GM20431 (cell line): ENCODE data around the gene PTGIS.

Experiments used
- in situ Hi-C: fragments of 300-500 bp; cut with MseI, MboI; formaldehyde crosslinking; loops from one replicate; pipeline ENCODE4 v1.15.0; 2020; ENCODE audit warnings: low sequenced_read_pairs; ENCODE audit not compliant: unreplicated experiment

The PTGIS gene

DNA sequence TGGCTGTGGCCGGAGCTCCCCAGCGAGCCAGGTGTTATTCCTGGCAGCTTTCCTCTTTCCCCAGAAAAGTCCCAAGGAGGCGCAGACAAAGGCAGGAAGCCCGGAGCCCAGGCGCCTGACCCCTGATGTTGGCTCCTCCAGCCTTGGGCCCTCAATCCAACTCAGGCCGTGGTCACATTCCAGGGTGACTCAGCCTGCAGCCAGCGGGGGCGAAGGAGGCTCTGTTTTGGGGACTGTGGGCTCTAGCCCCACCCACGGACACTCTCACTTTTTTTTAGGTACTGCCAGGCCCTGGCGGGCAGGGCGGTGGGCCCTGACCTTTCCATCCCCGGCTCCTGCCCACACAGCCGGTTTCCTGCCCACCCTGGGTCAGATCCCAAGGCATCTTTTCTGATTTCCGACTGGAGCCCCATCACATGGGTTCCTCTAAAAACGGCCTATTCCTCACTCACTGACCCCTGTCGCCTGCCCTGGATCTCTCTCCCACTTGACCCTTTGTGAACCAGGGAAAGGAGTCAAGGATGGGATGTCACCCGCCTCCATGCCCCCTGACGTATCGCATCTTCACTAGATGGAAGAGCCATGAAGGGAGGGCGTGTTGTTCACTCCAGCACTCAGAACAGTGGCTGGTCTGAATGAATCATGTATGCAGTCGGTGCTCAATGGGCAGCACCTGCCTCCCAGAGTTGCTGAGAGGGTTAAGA, 5.5 kb downstream of the PTGIS start:
- in situ Hi-C loops = no loop called here

DNA sequence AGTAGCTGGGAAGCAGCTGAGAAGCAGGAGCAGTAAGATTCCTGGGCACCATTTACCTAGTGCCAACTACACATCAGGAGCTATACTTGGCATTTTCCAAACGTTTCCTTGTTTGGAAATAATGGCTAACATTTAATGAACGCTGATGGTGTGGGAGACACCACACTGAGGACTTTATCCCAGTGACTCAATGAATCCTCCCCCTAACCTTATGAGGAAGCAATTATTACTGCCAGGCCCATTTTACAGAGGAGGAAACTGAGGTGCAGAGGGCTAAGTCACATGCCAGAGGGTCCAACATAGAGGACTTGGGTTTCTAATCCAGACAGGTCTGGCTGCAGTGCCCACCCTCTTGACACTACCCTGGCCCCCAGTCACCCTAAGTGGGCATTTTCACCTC, 6.1 kb downstream of the PTGIS start:
- in situ Hi-C loops = no loop called here

DNA sequence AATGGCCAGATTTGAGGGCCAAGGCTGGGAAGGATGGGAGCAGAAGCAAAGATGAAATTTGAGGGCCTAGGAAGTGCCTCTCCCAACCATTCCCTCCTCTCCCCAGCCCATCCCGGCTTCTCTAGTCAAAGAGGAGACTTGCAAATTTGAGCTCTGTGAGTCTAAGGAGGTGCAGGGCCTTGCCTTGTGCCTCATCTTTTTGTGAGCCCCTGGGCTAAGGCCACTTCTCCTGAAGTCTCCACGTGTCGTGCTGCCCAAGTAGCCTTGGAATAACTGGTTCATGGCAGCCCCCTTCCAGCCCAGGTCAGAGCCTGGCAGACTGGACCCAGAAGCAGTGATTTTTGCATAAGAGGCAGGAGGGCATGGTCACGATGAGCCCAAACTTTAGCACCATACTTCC, 6.7 kb downstream of the PTGIS start:
- in situ Hi-C loops = no loop called here

DNA sequence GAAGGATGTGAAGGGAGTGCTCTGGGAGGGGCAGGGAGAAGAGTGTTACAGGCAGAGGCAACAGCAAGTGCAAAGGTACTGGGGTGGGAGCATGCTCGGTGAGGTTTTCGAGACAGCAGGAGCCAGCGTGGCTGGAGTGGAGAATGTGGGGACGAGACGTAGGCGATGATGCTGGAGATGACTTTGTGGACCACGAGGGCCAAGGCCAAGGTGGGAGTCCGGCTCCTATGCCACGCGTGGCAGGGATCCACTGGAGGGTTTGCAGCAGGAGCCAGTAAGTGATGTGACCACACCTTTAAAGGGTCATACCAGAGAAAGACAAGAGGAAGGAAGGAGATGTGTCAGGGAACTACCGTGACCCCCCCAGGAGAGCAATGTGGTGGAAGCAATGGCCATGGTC, 7.3 kb downstream of the PTGIS start:
- in situ Hi-C loops = no loop called here

DNA sequence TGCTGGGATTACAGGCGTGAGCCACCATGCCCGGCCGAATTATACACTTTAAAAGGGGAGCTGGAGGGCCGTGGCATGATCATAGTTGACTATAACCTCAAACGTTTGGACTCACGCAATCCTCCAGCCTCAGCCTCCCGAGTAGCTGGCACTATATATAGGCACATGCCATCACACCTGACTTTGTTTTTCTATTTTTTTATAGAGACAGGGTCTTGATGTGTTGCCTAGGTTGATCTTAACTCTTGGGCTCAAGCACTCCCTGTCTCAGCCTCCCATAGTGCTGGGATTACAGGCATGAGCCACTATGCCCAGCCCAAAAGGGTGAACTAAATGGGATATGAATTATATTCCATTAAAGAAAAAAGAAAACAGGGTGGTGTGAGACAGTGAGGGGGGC, 7.8 kb downstream of the PTGIS start:
- in situ Hi-C loops = no loop called here

DNA sequence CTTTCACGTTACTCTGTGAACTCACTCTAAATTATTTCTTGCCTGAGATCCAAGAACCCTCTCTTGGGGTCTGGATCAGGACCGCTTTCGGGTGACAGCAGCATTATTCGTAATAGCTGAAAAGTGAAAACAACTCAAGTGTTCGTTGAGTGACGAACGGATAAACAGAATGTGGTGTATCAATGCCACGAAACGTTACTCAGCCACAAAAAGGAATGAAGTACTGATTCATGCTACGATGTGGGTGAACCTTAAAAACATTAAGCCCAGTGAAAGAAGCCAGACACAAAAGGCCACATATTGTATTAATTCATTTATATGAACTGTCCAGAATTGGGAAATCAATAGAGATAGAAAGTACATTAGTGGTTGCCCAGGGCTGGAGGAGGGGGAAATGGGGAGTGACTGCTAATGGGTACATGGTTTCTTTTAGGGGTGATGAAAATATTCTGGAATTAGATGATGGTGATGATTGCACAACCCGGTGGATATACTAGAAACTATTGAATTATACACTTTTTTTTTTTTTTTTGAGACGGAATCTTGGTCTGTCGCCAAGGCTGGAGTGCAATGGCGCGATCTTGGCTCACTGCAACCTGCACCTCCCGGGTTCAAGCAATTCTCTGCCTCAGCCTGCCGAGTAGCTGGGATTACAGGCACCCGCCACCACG, 8.4 kb downstream of the PTGIS start:
- in situ Hi-C loops = no loop called here

DNA sequence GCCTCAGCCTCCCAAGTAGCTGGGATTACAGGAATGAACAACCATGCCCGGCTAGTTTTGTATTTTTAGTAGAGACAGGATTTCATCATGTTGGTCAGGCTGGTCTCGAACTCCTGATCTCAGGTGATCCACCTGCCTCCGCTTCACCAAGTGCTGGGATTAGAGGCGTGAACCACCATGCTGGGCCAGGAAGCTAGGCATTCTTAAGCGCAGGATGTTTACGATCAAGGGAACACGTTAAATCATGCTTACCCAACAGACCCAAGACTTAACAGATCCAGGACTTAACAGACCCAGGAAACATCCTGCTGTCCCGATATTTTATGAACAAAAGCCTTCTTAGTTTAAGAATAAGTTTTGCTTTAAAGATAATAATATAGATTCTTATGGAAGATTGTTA, 9.1 kb downstream of the PTGIS start:
- in situ Hi-C loops = no loop called here

DNA sequence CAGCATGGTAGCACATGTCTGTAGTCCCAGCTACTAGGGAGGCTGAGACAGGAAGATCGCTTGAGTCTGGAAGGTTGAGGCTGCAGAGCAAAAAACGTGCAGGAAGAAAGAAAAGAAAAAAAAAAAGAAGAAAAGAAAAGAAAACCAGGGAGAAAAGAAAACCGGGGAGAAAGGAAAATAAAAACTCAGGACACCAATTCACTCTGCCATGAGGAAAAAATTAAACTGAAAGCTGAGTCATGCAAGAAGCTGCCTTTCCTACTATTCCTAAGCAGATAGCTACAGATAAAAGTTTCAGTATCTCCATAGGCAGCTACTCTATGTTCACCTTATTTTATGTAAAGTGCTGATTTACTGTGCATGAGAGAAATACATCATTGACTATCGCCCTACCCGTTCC, 10.5 kb downstream of the PTGIS start:
- in situ Hi-C loops = no loop called here

DNA sequence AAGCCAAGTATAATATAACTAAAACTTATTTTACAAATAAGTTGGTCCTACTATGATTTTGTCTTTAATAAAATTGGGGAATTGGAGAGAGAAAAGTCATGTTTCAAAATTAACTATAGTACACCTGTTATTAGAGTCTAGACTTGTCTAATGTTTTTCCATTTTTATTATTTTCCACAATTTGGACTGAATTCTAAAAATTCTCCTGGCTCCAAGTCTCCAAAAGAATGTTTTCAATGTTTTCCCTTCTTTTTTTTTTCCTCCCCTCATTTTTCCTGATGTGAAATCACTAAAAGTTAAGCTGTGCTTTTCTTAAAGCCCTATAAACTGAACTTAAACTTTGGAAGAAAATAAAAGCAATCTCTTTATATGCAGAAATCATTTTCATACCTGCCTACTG, 11.3 kb downstream of the PTGIS start:
- in situ Hi-C loops = no loop called here

DNA sequence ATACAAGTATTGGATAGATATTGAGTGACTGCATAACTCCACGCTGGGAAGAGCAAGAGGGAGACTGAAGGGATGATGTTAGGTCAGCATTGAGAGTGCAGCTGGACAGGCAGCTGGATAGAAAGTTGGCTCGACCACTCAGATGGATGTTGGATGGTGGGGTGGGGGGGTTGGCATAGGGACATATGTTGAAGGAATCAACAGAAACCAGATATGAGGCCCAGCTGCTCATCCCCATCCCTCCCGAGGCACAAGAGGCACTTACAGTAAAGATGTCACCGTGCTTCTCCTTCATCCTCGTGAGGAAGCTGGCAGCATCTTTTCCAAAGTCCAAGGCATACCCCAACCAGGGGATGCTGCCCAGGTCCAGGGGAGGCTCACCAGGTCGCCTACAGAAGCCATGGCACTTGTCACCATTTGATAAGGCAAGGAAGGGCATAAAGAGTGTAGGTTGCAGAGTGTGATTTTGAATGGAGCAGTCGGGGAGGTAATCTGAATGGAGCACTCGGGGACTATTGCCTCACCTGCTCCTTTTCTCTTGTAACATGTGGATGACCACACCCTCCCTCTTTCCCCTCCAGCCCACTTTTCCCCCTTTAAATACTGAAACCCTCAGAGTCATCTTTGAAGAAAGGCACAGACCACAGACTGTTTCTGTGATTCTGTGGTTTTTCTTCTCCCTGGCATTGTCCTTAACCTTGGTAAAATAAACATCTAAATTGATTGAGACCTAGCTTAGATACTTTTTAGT, 18.0 kb downstream of the PTGIS start:
- in situ Hi-C loops = no loop called here

DNA sequence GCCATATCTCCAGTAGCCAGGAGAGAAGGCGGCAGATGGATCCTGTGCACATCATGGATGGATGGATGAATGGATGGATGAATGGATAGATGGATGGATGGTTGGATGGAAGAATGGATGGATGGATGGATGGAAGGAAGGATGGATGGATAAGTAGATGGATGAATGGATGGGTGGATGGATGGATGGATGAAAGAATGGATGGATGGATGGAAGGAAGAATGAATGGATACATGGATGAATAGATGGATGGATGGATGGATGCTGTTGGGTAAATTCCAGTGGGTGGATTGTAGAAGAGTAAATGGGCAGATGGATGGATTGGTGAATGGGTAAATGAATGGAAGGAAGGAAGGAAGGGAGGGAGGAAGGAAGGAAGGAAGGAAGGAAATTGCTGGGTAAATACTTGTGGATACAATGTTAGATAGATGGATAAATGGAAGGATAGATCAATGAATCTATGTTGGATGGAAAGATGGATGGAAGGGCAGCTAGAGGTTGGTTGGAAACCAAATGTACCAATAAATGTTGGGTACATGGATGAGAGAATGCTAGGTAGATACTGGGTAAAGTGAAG, 19.5 kb downstream of the PTGIS start:
- in situ Hi-C loops = no loop called here

DNA sequence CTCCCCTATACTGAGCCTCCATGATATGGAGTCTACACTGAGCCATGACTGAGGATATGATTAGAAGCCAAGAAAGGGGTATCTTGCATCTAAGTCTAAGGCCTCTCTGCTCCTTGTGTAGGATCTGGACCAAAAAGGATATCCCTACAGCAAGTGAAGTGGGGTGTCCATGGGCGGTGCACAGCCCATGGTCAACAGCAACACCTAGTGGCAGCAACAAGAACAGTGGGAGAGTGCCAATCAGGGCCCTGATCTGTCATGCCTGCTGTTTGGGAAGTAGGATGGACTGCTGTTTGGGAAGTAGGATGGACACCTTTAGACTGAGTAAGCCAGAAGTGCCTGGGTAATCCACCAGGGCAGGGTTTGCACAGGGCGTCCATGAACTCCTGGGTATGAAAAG, 22.4 kb downstream of the PTGIS start:
- in situ Hi-C loops = no loop called here

DNA sequence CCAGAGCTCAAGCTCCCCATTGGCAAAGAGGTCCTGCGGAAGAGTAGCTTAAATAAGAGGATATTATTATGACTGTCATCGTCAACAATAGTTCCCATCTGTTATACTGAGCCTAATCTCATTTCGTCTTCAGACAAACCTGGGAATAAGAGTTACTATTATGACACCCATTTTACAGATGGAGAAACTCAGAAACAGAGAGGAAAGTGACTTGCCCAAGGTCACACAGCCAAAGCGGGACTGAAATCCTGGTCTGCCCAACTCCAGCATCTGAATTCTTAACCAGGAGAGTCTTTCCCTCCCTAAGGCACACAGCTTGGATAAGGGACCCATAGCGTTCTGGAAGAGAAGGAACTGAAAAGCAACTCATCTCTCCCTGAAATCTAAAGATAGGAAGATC, 23.4 kb downstream of the PTGIS start:
- in situ Hi-C loops = no loop called here

DNA sequence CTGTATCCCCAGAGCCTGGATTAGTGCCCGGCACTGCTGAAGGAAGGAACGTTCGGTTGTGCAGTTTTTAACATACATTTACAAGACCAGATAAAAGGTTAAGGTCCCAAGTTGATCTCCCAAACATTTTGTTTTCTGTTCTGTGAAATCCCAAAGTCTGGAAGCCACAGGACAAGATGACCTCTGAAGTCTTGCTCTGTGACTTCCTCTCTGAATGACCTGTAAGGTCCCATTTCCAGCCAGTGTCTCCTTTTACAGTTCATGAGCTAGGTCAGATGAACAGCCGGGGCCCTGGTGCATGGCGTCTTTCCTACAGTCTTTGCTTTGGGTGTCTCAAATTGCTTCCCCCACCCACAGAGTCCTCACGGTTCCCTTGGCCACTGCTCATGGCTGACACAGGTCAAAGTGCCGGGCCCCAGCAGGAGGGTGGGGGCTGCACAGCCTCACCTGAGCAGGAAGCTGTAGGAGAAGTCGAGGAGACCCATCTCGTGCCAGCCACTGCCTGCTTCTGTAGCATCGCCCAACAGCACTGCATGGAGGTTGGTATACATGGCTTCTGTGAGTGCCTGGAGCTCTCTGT, 24.0 kb downstream of the PTGIS start:
- in situ Hi-C loops = no loop called here

DNA sequence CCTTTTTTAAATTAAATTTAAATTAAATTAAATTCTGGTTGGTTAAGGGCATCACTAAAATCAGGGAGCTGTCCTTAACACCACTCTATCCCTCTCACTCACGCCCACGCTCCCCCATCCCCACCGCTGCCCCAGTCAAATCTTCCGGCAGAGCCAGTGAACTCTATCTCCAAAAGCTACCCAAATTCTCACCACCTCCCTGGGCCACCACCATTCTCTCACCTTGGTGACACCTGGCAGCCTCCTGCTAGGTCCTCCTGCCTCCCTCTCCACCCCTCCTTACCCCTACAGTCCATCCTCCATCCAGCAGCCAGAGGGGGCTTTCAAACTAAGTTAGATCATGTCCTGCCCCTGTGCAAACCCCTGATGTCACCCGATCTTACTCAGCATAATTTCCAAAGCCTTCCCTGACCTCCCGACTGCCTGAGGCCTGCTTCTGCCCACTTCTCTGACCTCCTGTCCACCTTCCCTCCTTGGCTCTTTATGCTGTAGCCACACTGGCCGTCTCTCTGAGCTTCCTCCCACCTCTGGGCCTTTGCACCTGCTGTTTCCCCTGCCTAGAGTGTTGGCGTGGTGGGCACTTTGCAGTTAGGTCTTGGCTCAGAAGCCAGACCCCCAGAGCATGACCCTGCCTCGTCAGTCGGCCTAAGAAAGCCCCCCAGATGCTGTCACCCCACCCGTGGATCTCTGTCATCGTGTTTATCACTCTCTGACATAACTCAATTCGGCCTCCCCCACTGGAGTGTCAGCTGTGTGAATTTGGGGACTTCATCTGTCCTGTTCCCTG, 24.7 kb downstream of the PTGIS start:
- in situ Hi-C loops = no loop called here

DNA sequence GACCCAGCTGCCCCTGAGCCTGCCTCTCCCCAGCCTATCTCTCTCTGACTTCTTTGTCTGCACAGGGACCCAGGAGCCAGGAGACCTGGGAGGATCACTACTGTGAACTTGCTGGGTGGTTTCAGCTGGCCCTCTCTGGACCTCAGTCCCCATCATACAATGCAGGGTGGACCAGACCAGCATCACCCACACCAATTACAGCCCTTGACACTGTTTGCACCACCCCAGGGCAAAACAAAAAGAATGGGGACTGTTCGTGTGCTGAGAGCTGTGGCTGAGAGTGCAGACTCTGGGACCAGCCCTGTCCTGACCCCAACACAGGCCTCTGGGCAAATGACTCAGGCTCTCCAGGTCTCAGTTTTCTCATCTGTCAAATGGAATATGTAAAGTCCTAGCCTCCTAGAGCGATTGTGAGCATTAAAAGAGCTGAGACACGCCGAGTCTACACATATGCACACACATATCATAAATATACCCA, 25.4 kb downstream of the PTGIS start:
- in situ Hi-C loops = no loop called here

DNA sequence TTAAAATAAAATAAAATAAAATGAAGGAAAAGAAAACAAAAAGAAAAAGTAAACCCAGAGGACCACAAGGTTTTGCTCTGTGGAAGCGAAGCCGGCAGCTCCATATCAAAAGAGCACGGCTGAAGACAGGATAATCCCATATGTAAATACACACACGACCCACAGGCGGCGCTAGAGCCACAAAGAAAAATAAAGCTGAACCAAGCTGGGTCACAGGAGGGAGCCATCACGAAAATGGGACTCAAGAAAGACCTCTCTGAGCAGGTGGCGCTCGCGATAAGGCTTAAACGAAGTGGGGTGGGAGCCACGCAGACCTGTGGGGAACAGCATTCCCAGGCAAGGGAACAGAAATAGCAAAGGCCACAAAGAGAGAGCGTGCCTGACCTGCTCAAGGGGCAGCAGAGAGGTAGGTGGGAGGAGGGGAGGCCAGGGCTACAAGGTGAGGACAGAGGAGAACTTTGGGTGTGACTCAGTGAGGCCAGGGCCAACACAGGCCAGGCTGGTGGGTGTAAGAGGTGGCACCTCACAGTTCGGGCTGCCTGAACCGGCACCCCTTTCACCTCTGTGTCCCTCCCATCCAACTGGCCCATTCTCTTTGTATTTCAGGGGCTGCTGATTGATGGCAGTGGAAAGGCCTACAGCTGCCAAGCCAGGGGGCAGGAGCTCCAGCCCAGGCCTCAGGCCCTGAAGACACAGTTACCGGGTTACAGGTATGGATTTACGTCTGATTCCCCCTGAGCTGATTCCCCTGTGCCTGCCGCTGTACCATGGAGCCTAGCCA, 26.0 kb downstream of the PTGIS start:
- in situ Hi-C loops = no loop called here

DNA sequence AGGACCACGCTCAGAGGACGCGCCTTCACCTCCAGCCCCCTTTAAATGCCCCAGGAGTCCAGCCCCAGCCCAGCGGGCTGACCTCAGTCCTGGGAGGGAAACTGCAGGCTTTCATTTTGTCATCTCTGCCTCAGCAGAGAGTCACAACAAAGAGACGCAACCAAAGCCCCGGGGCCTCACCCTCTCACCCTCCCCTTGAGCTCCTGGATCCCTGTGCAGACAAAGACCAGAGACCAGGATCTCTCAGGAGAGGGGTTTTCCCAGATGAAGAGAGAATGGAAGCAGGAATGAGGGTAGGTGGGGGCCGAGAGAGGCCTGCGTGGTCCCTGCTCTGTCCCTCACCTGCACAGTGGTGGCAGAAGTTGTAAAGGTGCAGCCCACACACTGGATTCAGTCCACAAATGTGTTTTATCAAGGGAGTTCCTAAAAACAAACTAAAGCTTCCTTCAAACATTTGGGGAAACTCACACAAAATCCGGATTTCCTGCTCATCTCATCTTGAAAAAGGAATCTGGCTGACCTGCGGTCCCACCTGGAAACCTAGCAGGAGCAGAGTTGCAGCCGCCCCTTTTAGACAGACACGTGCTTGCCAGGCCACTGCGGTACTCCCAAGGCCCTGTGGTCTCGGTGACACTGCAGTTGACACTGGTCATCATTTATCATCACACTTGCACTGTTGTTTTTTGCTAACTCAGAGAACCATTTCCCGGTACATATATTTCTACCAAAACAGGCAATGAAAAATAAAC, 27.1 kb downstream of the PTGIS start:
- in situ Hi-C loops = no loop called here
